Stimulated activated effector memory CD8-positive, alpha-beta T cell treated with anti-CD3 and anti-CD28 coated beads, Interleukin-12 subunit alpha, Interleukin-12 subunit beta, amount 100 ng/mL, for 72 hours (primary cell): Measurements from ENCODE around the gene NAXD.
"Not testable (repeated sequence)": the region's sequence is repeated elsewhere in the genome, so short reads cannot be mapped to it uniquely, and the experiment has no call there.

Experiments
- ATAC-seq: fragments of 150-1000 bp; cut with Tn5 transposase; 2 replicates; pipeline ENCODE4 v1.10.0; 2021
- DNase-seq, 2 donors: peaks; one replicate each; pipeline ENCODE4 v3.0.0; 2021 to 2022; ENCODE audit warnings: low spot score in 2 of 2
- H3K27ac Mint-ChIP-seq: one replicate; pipeline ENCODE4 v1.8.0; 2022; ENCODE audit warnings: mild to moderate bottlenecking, mixed read lengths
- H3K36me3 Mint-ChIP-seq: one replicate; pipeline ENCODE4 v1.8.0; 2022; ENCODE audit warnings: mild to moderate bottlenecking, mixed read lengths
- H3K4me1 Mint-ChIP-seq: one replicate; pipeline ENCODE4 v1.8.0; 2022; ENCODE audit warnings: mixed read lengths
- H3K4me3 Mint-ChIP-seq: one replicate; pipeline ENCODE4 v1.8.0; 2022; ENCODE audit warnings: mild to moderate bottlenecking, mixed read lengths
- H3K9me3 Mint-ChIP-seq: one replicate; pipeline ENCODE4 v1.8.0; 2022; ENCODE audit warnings: mixed read lengths

Gene NAXD

GRCh38 chr13:110630566-110631119 is 15.3 kb downstream of the NAXD start:
- peaks cover 63% of the 10 kb centered on the region for H3K36me3 Mint-ChIP-seq
- H3K27ac Mint-ChIP-seq, result peak overlapping the region; percentile 85
- H3K9me3 Mint-ChIP-seq, result no peaks in the 10 kb centered on the region
- DNase-seq (no peak), ATAC-seq (no peak)
- no peak overlapping the region for H3K4me3 Mint-ChIP-seq
- peaks cover 51% of the 10 kb centered on the region for H3K4me1 Mint-ChIP-seq

DNA sequence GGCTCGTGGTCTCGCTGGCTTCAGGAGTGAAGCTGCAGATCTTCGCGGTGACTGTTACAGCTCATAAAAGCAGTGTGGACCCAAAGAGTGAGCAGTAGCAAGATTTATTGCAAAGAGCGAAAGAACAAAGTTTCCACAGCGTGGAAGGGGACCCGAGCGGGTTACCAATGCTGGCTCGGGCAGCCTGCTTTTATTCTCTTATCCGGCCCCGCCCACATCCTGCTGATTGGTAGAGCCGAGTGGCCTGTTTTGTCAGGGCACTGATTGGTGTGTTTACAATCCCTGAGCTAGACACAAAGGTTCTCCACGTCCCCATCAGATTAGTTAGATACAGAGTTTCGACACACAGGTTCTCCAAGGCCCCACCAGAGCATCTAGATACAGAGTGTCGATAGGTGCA is 16.9 kb downstream of the NAXD start:
- peaks cover 35% of the 10 kb centered on the region for H3K4me1 Mint-ChIP-seq
- not testable (repeated sequence) for H3K27ac Mint-ChIP-seq, ATAC-seq, H3K4me3 Mint-ChIP-seq, DNase-seq, H3K9me3 Mint-ChIP-seq
- H3K36me3 Mint-ChIP-seq, result peaks cover 62% of the 10 kb centered on the region

- peaks cover 22% of the 10 kb centered on the region for H3K4me1 Mint-ChIP-seq
- H3K36me3 Mint-ChIP-seq, result peaks cover 60% of the 10 kb centered on the region
- H3K27ac Mint-ChIP-seq, result no peak overlapping the region
- H3K4me3 Mint-ChIP-seq, result no peak overlapping the region
- H3K9me3 Mint-ChIP-seq, result no peaks in the 10 kb centered on the region
- DNase-seq (no peak), ATAC-seq (no peak)
These were observed 18.4 kb downstream of the NAXD start for GRCh38 chr13:110633776-110634175.

DNA sequence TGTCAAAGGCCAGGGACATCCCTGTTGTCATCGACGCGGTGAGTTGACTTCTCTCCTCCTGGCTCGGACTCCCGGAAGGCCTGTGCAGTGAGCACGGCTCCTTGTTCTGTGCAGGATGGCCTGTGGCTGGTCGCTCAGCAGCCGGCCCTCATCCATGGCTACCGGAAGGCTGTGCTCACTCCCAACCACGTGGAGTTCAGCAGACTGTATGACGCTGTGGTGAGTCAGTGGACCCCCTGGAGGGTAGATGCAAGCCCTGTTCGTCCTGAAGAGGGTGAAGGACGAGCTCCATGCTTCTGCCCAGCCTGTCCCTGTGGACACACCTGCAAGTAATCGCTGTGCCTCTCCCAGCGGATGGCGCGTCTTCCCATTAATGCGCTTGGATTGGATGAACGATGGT is 19.2 kb downstream of the NAXD start:
- Mint-ChIP-seq H3K36me3 (peaks cover 62% of the 10 kb centered on the region), H3K4me1 (peaks cover 14% of the 10 kb centered on the region), H3K4me3 (no peak overlapping the region), H3K27ac (no peak overlapping the region), H3K9me3 (no peaks in the 10 kb centered on the region)
- DNase-seq (no peak), ATAC-seq (no peak)

DNA sequence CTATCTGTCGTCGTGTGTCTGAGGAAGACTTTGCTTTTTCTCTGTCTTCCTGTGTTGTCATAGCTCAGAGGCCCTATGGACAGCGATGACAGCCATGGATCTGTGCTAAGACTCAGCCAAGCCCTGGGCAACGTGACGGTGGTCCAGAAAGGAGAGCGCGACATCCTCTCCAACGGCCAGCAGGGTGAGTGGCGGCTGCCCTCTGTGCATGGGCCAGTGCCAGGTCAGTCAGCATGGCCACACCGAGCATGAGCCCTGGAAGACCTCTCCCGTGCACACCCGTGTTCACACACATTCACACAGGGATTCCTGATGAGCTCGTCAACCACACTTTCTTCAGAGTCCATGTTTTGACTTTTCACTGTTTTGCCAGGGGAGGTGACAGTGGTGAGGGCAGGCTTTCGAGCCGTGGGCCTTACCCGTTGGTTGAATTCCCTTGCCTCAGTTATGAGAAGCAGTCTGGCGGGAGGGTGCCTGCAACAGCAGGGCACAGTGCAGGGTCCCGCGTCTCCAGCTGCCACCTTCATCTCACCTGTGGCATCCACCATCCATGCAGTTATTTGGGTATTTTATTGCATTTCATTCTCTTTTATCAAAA is 20.2 kb downstream of the NAXD start:
- Mint-ChIP-seq H3K36me3 (peaks cover 64% of the 10 kb centered on the region), H3K4me3 (no peak overlapping the region), H3K9me3 (no peaks in the 10 kb centered on the region), H3K4me1 (peaks cover 4% of the 10 kb centered on the region), H3K27ac (no peak overlapping the region)
- no peak for DNase-seq
- ATAC-seq, result no peak

- no peak for ATAC-seq
- H3K36me3 Mint-ChIP-seq, result peaks cover 69% of the 10 kb centered on the region
- no peaks in the 10 kb centered on the region for H3K4me1 Mint-ChIP-seq
- no peak overlapping the region for H3K4me3 Mint-ChIP-seq
- H3K27ac Mint-ChIP-seq, result no peak overlapping the region
- no peaks in the 10 kb centered on the region for H3K9me3 Mint-ChIP-seq
- DNase-seq, result no peak
These were observed 20.7 kb downstream of the NAXD start for GRCh38 chr13:110636053-110636475.

GRCh38 chr13:110636701-110637201 is 21.4 kb downstream of the NAXD start:
- Mint-ChIP-seq H3K4me1 (no peaks in the 10 kb centered on the region), H3K36me3 (peaks cover 76% of the 10 kb centered on the region), H3K4me3 (no peak overlapping the region), H3K27ac (no peak overlapping the region), H3K9me3 (no peaks in the 10 kb centered on the region)
- DNase-seq, result no peak
- ATAC-seq, result no peak

DNA sequence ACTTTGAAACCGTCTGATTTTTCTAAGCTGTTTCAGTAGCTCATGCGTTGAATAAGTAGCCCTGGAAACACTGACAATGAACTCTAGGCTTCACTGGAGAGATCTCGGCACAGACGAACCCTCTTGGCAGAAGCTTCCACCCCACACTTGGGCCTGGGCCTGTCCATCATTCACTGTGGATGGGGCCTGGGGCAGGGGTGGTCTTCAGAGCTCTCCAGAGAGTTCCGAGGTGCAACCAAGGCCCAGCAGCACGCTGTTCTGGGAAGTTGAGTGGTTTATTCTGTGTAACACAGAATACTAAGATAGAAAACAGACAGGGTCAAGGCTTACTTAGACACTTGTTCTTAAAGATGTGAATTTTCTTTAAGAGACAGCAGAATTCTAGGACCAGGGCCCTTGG is 21.9 kb downstream of the NAXD start:
- H3K36me3 Mint-ChIP-seq, result peaks cover 81% of the 10 kb centered on the region
- no peak overlapping the region for H3K4me3 Mint-ChIP-seq
- H3K9me3 Mint-ChIP-seq, result no peaks in the 10 kb centered on the region
- H3K27ac Mint-ChIP-seq, result no peak overlapping the region
- no peak for ATAC-seq
- H3K4me1 Mint-ChIP-seq, result no peaks in the 10 kb centered on the region
- no peak for DNase-seq

DNA sequence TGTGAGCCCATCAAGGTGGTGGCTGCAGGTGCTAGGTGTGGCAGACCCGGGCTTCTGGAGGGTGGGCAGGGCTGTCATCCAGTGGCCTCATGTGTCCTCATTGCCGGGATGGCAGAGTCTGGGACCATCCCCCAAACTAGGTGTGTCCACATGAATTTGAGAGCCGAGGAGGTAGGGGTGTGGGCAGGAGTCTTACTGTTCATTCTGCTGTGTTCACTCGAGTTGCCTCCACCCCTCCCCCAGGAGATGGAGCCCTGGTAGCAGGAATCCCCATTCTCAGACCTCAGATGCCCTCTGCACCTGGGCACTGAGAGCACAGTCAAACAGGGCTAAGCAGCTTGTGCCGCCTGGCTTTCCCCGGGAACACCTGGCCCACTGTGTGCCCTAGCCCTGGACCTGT is 22.4 kb downstream of the NAXD start:
- no peak overlapping the region for H3K4me3 Mint-ChIP-seq
- no peak for ATAC-seq
- H3K9me3 Mint-ChIP-seq, result no peaks in the 10 kb centered on the region
- DNase-seq, result no peak
- H3K27ac Mint-ChIP-seq, result peak overlapping the region; percentile 10
- H3K4me1 Mint-ChIP-seq, result no peaks in the 10 kb centered on the region
- H3K36me3 Mint-ChIP-seq, result peaks cover 86% of the 10 kb centered on the region

DNA sequence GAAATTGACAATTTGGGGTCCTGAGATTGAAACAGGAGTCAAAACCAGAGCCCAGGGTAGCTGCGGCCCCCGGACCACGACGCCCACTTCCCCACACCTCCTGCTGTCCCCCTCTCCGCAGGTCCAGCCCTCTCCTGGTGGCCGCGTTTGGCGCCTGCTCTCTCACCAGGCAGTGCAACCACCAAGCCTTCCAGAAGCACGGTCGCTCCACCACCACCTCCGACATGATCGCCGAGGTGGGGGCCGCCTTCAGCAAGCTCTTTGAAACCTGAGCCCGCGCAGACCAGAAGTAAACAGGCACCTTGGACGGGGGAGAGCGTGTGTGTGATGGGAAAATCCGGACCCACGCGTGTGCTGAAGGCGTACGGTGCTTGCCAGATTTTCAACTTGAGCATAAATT is 22.9 kb downstream of the NAXD start:
- DNase-seq (no peak), ATAC-seq (no peak)
- Mint-ChIP-seq H3K4me1 (no peaks in the 10 kb centered on the region), H3K36me3 (peaks cover 91% of the 10 kb centered on the region), H3K4me3 (no peak overlapping the region), H3K9me3 (no peaks in the 10 kb centered on the region), H3K27ac (peak overlapping the region; percentile 10)

DNA sequence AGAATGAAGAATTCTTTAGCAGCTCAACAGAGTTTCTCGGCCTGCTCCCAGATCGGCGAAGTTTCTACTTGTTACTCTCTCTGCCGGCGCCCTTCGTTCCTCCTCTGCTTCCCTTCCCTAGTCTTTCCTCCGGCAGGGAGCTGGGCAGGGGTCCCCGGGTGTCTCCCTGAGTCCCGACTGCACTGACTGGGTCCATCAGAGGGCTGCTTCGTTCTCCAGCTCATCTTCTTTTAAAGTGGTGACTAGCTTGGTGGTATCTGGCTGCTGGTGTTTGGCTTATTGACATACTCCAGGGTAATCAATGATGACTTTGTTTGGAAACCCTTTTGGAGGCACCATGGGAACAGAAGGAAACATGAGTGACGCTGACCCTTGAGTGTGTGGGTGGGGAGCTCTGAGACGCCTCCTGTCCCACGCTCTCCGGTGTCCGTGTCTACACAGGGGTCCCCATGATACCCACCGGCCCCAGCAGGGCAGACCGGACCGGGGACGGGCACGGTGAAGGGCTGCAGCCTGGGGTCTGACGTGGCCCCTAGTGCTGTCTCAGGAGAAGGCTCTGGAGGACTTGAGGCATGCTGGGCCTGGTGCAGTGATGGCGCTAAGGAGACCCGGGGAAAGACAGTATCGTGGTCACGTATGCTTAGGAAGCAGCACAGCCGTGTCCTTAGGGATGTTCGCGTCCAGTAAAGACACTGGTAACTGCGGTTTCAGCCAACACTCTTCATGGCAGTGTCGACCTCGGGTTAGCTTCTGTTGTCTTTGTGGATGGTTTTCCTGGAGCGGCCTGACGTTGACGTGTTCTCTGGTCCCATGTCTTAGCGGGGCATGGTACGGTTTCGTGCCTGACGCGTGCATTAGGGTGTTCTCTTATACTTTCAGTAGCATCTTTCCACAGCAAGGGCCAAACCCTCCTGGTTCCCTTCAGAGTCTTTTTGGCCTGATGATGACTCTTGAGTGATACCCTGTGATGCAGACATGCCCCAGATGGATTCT is 23.8 kb downstream of the NAXD start:
- no peaks in the 10 kb centered on the region for H3K9me3 Mint-ChIP-seq
- peaks cover 96% of the 10 kb centered on the region for H3K36me3 Mint-ChIP-seq
- ATAC-seq (no peak), DNase-seq (no peak)
- H3K4me1 Mint-ChIP-seq, result no peaks in the 10 kb centered on the region
- peak overlapping the region; percentile 86 for H3K27ac Mint-ChIP-seq
- no peak overlapping the region for H3K4me3 Mint-ChIP-seq

DNA sequence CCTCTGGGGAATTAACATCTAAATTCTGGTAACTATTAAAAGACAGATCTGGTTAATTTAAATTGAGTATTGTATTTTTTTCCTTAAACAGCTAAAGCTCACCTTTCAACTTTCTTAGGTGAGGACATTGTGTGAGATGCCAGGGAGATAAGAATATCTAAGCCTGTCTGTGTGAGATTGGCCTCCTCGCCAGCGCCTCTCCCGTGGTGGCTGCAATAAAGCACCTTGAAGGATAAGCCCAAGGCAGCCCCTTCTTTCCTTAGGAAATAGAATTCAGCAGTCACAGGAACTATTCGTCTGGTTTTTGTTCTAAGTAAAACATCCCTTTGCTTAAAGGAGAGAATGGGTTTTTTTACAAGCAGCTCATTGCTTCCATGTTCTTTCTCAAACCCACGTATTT is 24.6 kb downstream of the NAXD start:
- no peak for ATAC-seq
- Mint-ChIP-seq H3K27ac (peak overlapping the region; percentile 86), H3K4me1 (no peaks in the 10 kb centered on the region), H3K4me3 (no peak overlapping the region), H3K36me3 (peaks cover 95% of the 10 kb centered on the region), H3K9me3 (no peaks in the 10 kb centered on the region)
- no peak for DNase-seq

- Mint-ChIP-seq H3K4me3 (no peak overlapping the region), H3K27ac (peak overlapping the region; percentile 86), H3K36me3 (peaks cover 91% of the 10 kb centered on the region), H3K9me3 (no peaks in the 10 kb centered on the region), H3K4me1 (no peaks in the 10 kb centered on the region)
- DNase-seq (no peak), ATAC-seq (no peak)
These were observed 25.3 kb downstream of the NAXD start for GRCh38 chr13:110640591-110641029.

- DNase-seq (no peak), ATAC-seq (no peak)
- peak overlapping the region; percentile 86 for H3K27ac Mint-ChIP-seq
- H3K36me3 Mint-ChIP-seq, result peaks cover 91% of the 10 kb centered on the region
- no peaks in the 10 kb centered on the region for H3K4me1 Mint-ChIP-seq
- H3K4me3 Mint-ChIP-seq, result no peak overlapping the region
- no peaks in the 10 kb centered on the region for H3K9me3 Mint-ChIP-seq
These were observed 26.0 kb downstream of the NAXD start for GRCh38 chr13:110641055-110642015.
